ENCODE measurements around the gene RAB30. TPM values are rescaled to one million over a fixed set of nuclear protein-coding genes. Genes with fewer than 3 reads are reported as not detected.
A peak's percentile ranks its signal among the peaks of the same experiment; 100 is the strongest.

The RAB30 gene
- polyA plus RNA-seq, 4 donors, result 3.2 to 15.9 (median 8.9) TPM

DNA sequence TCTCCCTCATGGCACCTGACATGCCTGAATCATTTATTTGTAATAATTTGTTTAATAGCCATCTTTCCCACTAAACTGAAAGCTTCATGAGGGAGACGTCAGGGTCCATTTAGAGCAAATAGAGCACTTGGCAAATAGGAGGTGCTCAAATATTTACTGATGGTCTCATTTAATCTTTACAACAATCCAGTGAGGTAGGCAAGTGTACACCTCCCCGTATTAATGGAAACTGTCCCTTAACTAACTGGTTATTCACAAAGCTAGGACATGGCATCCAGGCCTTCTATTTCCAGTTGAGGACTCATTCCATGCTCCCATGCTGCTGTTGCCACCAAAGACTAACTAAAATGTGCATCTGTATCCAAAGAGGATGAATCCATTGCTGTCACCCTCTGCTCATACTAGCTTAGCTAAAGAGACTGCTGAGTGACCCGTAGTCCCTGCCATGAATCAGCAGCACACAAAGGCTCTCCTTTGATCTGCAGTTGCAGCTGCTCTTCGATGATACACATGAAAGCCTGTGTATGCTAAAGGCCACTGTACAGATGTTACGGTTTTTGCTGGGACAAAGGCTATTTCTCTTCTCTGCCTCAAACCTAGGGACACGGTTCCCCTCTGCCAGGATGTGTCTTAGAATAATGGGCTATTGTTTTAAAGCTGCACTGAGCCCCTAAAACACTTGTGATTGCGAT, 82.6 kb downstream of the RAB30 start:
- Histone ChIP-seq H3K4me3 (ENCODE audit: low read depth in 1 of 3, low read length in 3 of 3) (no peak overlapping the region), H3K36me3 (ENCODE audit: control insufficient read depth in 3 of 3, insufficient read depth in 2 of 3, low read depth in 1 of 3, low read length in 3 of 3) (peaks cover 3 to 7% (median 3%) of the 10 kb centered on the region in 3 donors), H3K4me1 (ENCODE audit: control insufficient read depth in 3 of 3, insufficient read depth in 2 of 3, low read depth in 1 of 3, low read length in 2 of 3) (no peaks in the 10 kb centered on the region), H3K9me3 (ENCODE audit: control insufficient read depth in 2 of 2, insufficient read depth in 1 of 2, low read depth in 1 of 2, low read length in 1 of 2) (no peaks in the 10 kb centered on the region), H3K27me3 (ENCODE audit: control insufficient read depth in 3 of 3, insufficient read depth in 3 of 3, low read length in 3 of 3) (no peaks in the 10 kb centered on the region), H3K27ac (ENCODE audit: low read depth in 1 of 3, low read length in 2 of 3) (no peak overlapping the region)
- DNase-seq, result peak in 1 of 2 donors; percentile 41
- 26 to 64% (median 44%) methylated on average over 7 of the region's 7 CpGs for WGBS, 3 donors
- no peak for FAIRE-seq

DNA sequence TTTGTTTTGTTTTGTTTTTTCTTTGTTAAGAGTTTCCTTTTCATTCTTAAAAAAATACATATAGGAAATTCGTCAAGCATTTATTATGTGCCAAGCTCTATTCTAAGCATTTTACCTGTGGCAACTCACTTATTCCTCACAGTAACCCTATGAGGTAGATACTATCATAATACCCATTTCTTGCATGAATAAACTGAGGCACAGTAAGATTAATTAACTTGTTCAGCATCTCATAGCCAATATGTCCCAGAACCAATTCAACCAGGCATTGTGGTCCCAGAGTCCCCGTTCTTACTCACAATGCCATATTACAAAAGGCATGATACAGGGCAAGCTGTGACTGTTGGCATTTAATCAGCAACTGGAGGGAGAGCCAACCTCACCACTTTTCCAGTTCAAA, 83.7 kb downstream of the RAB30 start:
- Histone ChIP-seq H3K27me3 (ENCODE audit: control insufficient read depth in 3 of 3, insufficient read depth in 3 of 3, low read length in 3 of 3) (no peaks in the 10 kb centered on the region), H3K9me3 (ENCODE audit: control insufficient read depth in 2 of 2, insufficient read depth in 1 of 2, low read depth in 1 of 2, low read length in 1 of 2) (no peaks in the 10 kb centered on the region), H3K4me3 (ENCODE audit: low read depth in 1 of 3, low read length in 3 of 3) (no peak overlapping the region), H3K4me1 (ENCODE audit: control insufficient read depth in 3 of 3, insufficient read depth in 2 of 3, low read depth in 1 of 3, low read length in 2 of 3) (no peaks in the 10 kb centered on the region), H3K36me3 (ENCODE audit: control insufficient read depth in 3 of 3, insufficient read depth in 2 of 3, low read depth in 1 of 3, low read length in 3 of 3) (peaks cover 3 to 7% (median 3%) of the 10 kb centered on the region in 3 donors), H3K27ac (ENCODE audit: low read depth in 1 of 3, low read length in 2 of 3) (no peak overlapping the region)
- no peak for FAIRE-seq
- no peak for DNase-seq
- 89 to 95% (median 93%) methylated on average over 2 of the region's 2 CpGs for WGBS, 3 donors

- Histone ChIP-seq H3K36me3 (ENCODE audit: control insufficient read depth in 3 of 3, insufficient read depth in 2 of 3, low read depth in 1 of 3, low read length in 3 of 3) (peaks cover 3 to 9% (median 7%) of the 10 kb centered on the region in 3 donors), H3K27ac (ENCODE audit: low read depth in 1 of 3, low read length in 2 of 3) (no peak overlapping the region), H3K4me1 (ENCODE audit: control insufficient read depth in 3 of 3, insufficient read depth in 2 of 3, low read depth in 1 of 3, low read length in 2 of 3) (no peaks in the 10 kb centered on the region), H3K27me3 (ENCODE audit: control insufficient read depth in 3 of 3, insufficient read depth in 3 of 3, low read length in 3 of 3) (no peaks in the 10 kb centered on the region), H3K9me3 (ENCODE audit: control insufficient read depth in 2 of 2, insufficient read depth in 1 of 2, low read depth in 1 of 2, low read length in 1 of 2) (no peaks in the 10 kb centered on the region), H3K4me3 (ENCODE audit: low read depth in 1 of 3, low read length in 3 of 3) (no peak overlapping the region)
- WGBS, 3 donors, result 37 to 52% (median 52%) methylated on average over 3 of the region's 3 CpGs
- FAIRE-seq (no peak), DNase-seq (no peak)
These were observed 85.3 kb downstream of the RAB30 start for GRCh38 chr11:82986446-82986845.

GRCh38 chr11:82981852-82982251, 89.8 kb downstream of the RAB30 start:
- DNase-seq, result no peak
- Histone ChIP-seq H3K9me3 (ENCODE audit: control insufficient read depth in 2 of 2, insufficient read depth in 1 of 2, low read depth in 1 of 2, low read length in 1 of 2) (no peaks in the 10 kb centered on the region), H3K36me3 (ENCODE audit: control insufficient read depth in 3 of 3, insufficient read depth in 2 of 3, low read depth in 1 of 3, low read length in 3 of 3) (peaks cover 3 to 7% (median 6%) of the 10 kb centered on the region in 3 donors), H3K4me1 (ENCODE audit: control insufficient read depth in 3 of 3, insufficient read depth in 2 of 3, low read depth in 1 of 3, low read length in 2 of 3) (peaks cover 0 to 2% (median 0%) of the 10 kb centered on the region in 3 donors), H3K27ac (ENCODE audit: low read depth in 1 of 3, low read length in 2 of 3) (no peak overlapping the region), H3K4me3 (ENCODE audit: low read depth in 1 of 3, low read length in 3 of 3) (no peak overlapping the region), H3K27me3 (ENCODE audit: control insufficient read depth in 3 of 3, insufficient read depth in 3 of 3, low read length in 3 of 3) (no peaks in the 10 kb centered on the region)
- WGBS, 3 donors, result 93 to 96% (median 93%) methylated on average over 6 of the region's 6 CpGs
- no peak for FAIRE-seq

GRCh38 chr11:82980947-82981346, 90.8 kb downstream of the RAB30 start:
- no peak overlapping the region for H3K4me3 ChIP-seq (ENCODE audit: low read depth in 1 of 3, low read length in 3 of 3)
- peaks cover 0 to 2% (median 0%) of the 10 kb centered on the region in 3 donors for H3K4me1 ChIP-seq (ENCODE audit: control insufficient read depth in 3 of 3, insufficient read depth in 2 of 3, low read depth in 1 of 3, low read length in 2 of 3)
- peaks cover 3 to 7% (median 4%) of the 10 kb centered on the region in 3 donors for H3K36me3 ChIP-seq (ENCODE audit: control insufficient read depth in 3 of 3, insufficient read depth in 2 of 3, low read depth in 1 of 3, low read length in 3 of 3)
- H3K9me3 ChIP-seq (ENCODE audit: control insufficient read depth in 2 of 2, insufficient read depth in 1 of 2, low read depth in 1 of 2, low read length in 1 of 2), result no peaks in the 10 kb centered on the region
- WGBS, 3 donors, result 85 to 88% (median 86%) methylated on average over 4 of the region's 4 CpGs
- H3K27me3 ChIP-seq (ENCODE audit: control insufficient read depth in 3 of 3, insufficient read depth in 3 of 3, low read length in 3 of 3), result no peaks in the 10 kb centered on the region
- no peak overlapping the region for H3K27ac ChIP-seq (ENCODE audit: low read depth in 1 of 3, low read length in 2 of 3)
- DNase-seq, result no peak
- FAIRE-seq, result no peak

- no peak overlapping the region for H3K27ac ChIP-seq (ENCODE audit: low read depth in 1 of 3, low read length in 2 of 3)
- FAIRE-seq (no peak), DNase-seq (no peak)
- H3K4me3 ChIP-seq (ENCODE audit: low read depth in 1 of 3, low read length in 3 of 3), result no peak overlapping the region
- no peaks in the 10 kb centered on the region for H3K9me3 ChIP-seq (ENCODE audit: control insufficient read depth in 2 of 2, insufficient read depth in 1 of 2, low read depth in 1 of 2, low read length in 1 of 2)
- peaks cover 0 to 7% (median 4%) of the 10 kb centered on the region in 3 donors for H3K36me3 ChIP-seq (ENCODE audit: control insufficient read depth in 3 of 3, insufficient read depth in 2 of 3, low read depth in 1 of 3, low read length in 3 of 3)
- H3K27me3 ChIP-seq (ENCODE audit: control insufficient read depth in 3 of 3, insufficient read depth in 3 of 3, low read length in 3 of 3), result no peaks in the 10 kb centered on the region
- H3K4me1 ChIP-seq (ENCODE audit: control insufficient read depth in 3 of 3, insufficient read depth in 2 of 3, low read depth in 1 of 3, low read length in 2 of 3), result peaks cover 0 to 2% (median 0%) of the 10 kb centered on the region in 3 donors
These were observed 91.4 kb downstream of the RAB30 start for GRCh38 chr11:82980292-82980691.

GRCh38 chr11:82979824-82980223, 91.9 kb downstream of the RAB30 start:
- FAIRE-seq (no peak), DNase-seq (no peak)
- Histone ChIP-seq H3K36me3 (ENCODE audit: control insufficient read depth in 3 of 3, insufficient read depth in 2 of 3, low read depth in 1 of 3, low read length in 3 of 3) (peaks cover 0 to 7% (median 4%) of the 10 kb centered on the region in 3 donors), H3K4me1 (ENCODE audit: control insufficient read depth in 3 of 3, insufficient read depth in 2 of 3, low read depth in 1 of 3, low read length in 2 of 3) (peaks cover 0 to 2% (median 0%) of the 10 kb centered on the region in 3 donors), H3K27ac (ENCODE audit: low read depth in 1 of 3, low read length in 2 of 3) (no peak overlapping the region), H3K4me3 (ENCODE audit: low read depth in 1 of 3, low read length in 3 of 3) (no peak overlapping the region), H3K9me3 (ENCODE audit: control insufficient read depth in 2 of 2, insufficient read depth in 1 of 2, low read depth in 1 of 2, low read length in 1 of 2) (no peaks in the 10 kb centered on the region), H3K27me3 (ENCODE audit: control insufficient read depth in 3 of 3, insufficient read depth in 3 of 3, low read length in 3 of 3) (no peaks in the 10 kb centered on the region)

DNA sequence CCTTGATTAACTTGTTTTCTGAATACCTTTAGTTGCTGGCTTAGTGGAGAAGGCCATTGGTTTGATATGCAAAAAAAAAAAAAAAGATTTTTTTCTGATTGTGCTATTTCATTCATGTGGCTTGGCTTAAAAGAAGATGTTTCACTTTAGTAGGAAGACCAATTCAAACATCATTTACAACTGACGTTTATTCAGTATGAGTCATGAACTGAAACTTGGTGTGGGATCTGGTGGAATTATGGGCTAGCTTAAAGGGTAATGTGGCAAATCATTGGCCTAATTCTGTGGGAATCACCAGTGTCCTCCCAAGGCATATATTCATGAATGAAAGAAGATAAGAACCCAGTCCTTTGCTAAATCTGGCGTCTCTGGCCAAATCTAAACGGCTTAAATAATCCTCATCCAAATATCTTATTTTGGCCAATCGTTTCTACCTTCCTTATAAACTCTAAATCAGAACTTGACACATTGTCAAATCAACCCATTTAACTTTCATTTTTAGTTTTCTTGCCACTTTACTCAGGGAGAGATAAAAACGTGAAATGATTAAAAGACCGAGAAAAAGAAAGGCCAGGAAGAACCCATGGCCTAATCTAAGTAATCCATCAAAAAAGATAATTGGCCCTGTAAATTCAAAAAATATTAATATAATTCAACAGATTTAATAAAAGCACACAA, 93.1 kb downstream of the RAB30 start:
- FAIRE-seq (peak; percentile 30), DNase-seq (no peak)
- Histone ChIP-seq H3K27ac (ENCODE audit: low read depth in 1 of 3, low read length in 2 of 3) (no peak overlapping the region), H3K4me3 (ENCODE audit: low read depth in 1 of 3, low read length in 3 of 3) (no peak overlapping the region), H3K9me3 (ENCODE audit: control insufficient read depth in 2 of 2, insufficient read depth in 1 of 2, low read depth in 1 of 2, low read length in 1 of 2) (no peaks in the 10 kb centered on the region), H3K27me3 (ENCODE audit: control insufficient read depth in 3 of 3, insufficient read depth in 3 of 3, low read length in 3 of 3) (no peaks in the 10 kb centered on the region), H3K36me3 (ENCODE audit: control insufficient read depth in 3 of 3, insufficient read depth in 2 of 3, low read depth in 1 of 3, low read length in 3 of 3) (peaks cover 0 to 4% (median 4%) of the 10 kb centered on the region in 3 donors), H3K4me1 (ENCODE audit: control insufficient read depth in 3 of 3, insufficient read depth in 2 of 3, low read depth in 1 of 3, low read length in 2 of 3) (peaks cover 0 to 2% (median 0%) of the 10 kb centered on the region in 3 donors)
- WGBS, 3 donors, result 67 to 76% (median 73%) methylated on average over 6 of the region's 6 CpGs
